GM21367 (cell line): ENCODE data around the gene GPR162.

Source experiments
- ATAC-seq: cut with Tn5 transposase; IDR thresholded peaks from one replicate; pipeline ENCODE4 v1.9.1; 2021; ENCODE audit not compliant: unreplicated experiment

The GPR162 gene

GRCh38 chr12:6821591-6822425 is at the start of gene GPR162:
TSS of gene GPR162 (plus strand) at chr12:6821821. CDS start at chr12:6823899, 2,078 bp downstream.
- ATAC-seq = no peak

GRCh38 chr12:6772331-6772695 is 49.3 kb upstream of the GPR162 start, which contains the start of gene LAG3:
TSS of gene LAG3 (plus strand) at chr12:6772520. CDS start at chr12:6772853, 333 bp downstream.
- no peak for ATAC-seq

- no peak for ATAC-seq
Observed at GRCh38 chr12:6772726-6773589, 48.7 kb upstream of the GPR162 start.

GRCh38 chr12:6773590-6774351 is 47.9 kb upstream of the GPR162 start:
- ATAC-seq = no peak

- no peak for ATAC-seq
Observed at GRCh38 chr12:6774499-6775062, 47.0 kb upstream of the GPR162 start.

- ATAC-seq = no peak
Observed at GRCh38 chr12:6775185-6776174, 46.1 kb upstream of the GPR162 start.

GRCh38 chr12:6777386-6777785 is 44.2 kb upstream of the GPR162 start:
- ATAC-seq = no peak

GRCh38 chr12:6778217-6778573 is 43.4 kb upstream of the GPR162 start:
- ATAC-seq = no peak

GRCh38 chr12:6778574-6779550 is 42.8 kb upstream of the GPR162 start:
- ATAC-seq = peak; percentile 57

- no peak for ATAC-seq
Observed at GRCh38 chr12:6779708-6780432, 41.8 kb upstream of the GPR162 start.

GRCh38 chr12:6780573-6780972 is 41.0 kb upstream of the GPR162 start:
- no peak for ATAC-seq

GRCh38 chr12:6782119-6782518 is 39.5 kb upstream of the GPR162 start:
- ATAC-seq = no peak

- ATAC-seq = no peak
Observed at GRCh38 chr12:6782850-6783566, 38.6 kb upstream of the GPR162 start.

GRCh38 chr12:6783828-6784227 is 37.8 kb upstream of the GPR162 start:
- ATAC-seq = no peak

- no peak for ATAC-seq
Observed at GRCh38 chr12:6784296-6784695, 37.3 kb upstream of the GPR162 start.

GRCh38 chr12:6784761-6785160 is 36.9 kb upstream of the GPR162 start:
- no peak for ATAC-seq

GRCh38 chr12:6786416-6787094 is 35.1 kb upstream of the GPR162 start:
- no peak for ATAC-seq
